H9 (cell line): ENCODE measurements around the gene PLD1. TPM values are rescaled to one million over a fixed set of nuclear protein-coding genes. Genes with fewer than 3 reads are reported as not detected.

Experiments used
- DNase-seq: peaks from one replicate; pipeline ENCODE4 v3.0.0-alpha.2; 2017
- H2AFZ ChIP-seq: one replicate; pipeline ENCODE4 v1.6.1; 2013; ENCODE audit warnings: mild to moderate bottlenecking, low read length, control low read depth, moderate library complexity
- H2AK5ac ChIP-seq: 2 replicates; pipeline ENCODE4 v1.6.1; 2013; ENCODE audit warnings: low read length, control low read depth, mixed read lengths; ENCODE audit not compliant: insufficient read length
- H2BK120ac ChIP-seq: one replicate; pipeline ENCODE4 v1.6.1; 2013; ENCODE audit warnings: low read depth, mild to moderate bottlenecking, low read length, control low read depth, inconsistent platforms; ENCODE audit not compliant: poor library complexity, severe bottlenecking
- H2BK12ac ChIP-seq: 2 replicates; pipeline ENCODE4 v1.6.1; 2013; ENCODE audit warnings: low read length, control low read depth, mixed read lengths, low read depth; ENCODE audit not compliant: insufficient read length
- H2BK15ac ChIP-seq: 2 replicates; pipeline ENCODE4 v1.6.1; 2013; ENCODE audit warnings: low read depth, low read length, control low read depth
- H2BK20ac ChIP-seq: one replicate; pipeline ENCODE4 v1.6.1; 2013; ENCODE audit warnings: low read depth, mild to moderate bottlenecking, low read length, control low read depth, inconsistent platforms; ENCODE audit not compliant: poor library complexity, severe bottlenecking
- H2BK5ac ChIP-seq: 2 replicates; pipeline ENCODE4 v1.6.1; 2013; ENCODE audit warnings: low read length, control low read depth, mixed read lengths; ENCODE audit not compliant: insufficient read length
- H3K14ac ChIP-seq: 2 replicates; pipeline ENCODE4 v1.6.1; 2013; ENCODE audit warnings: low read length, control low read depth; ENCODE audit not compliant: insufficient read depth
- H3K18ac ChIP-seq: 2 replicates; pipeline ENCODE4 v1.6.1; 2013; ENCODE audit warnings: low read depth, mild to moderate bottlenecking, mixed read lengths, low read length, control low read depth; ENCODE audit not compliant: insufficient read length
- H3K23ac ChIP-seq: 2 replicates; pipeline ENCODE4 v1.6.1; 2013; ENCODE audit warnings: low read length, control low read depth, mixed read lengths, low read depth; ENCODE audit not compliant: insufficient read length
- H3K23me2 ChIP-seq: 2 replicates; pipeline ENCODE4 v1.6.1; 2013; ENCODE audit warnings: low read depth, mild to moderate bottlenecking, mixed read lengths, low read length, control low read depth; ENCODE audit not compliant: insufficient read length, poor library complexity, severe bottlenecking
- H3K27ac ChIP-seq: 2 replicates; pipeline ENCODE4 v1.5.1; 2013; ENCODE audit warnings: low read length, control low read depth, mixed read lengths, low read depth; ENCODE audit not compliant: insufficient read length
- H3K27me3 ChIP-seq: 2 replicates; pipeline ENCODE4 v1.6.1; 2013; ENCODE audit warnings: low read length, control low read depth, inconsistent platforms; ENCODE audit not compliant: insufficient read depth
- H3K4ac ChIP-seq: 2 replicates; pipeline ENCODE4 v1.6.1; 2013; ENCODE audit warnings: low read depth, mild to moderate bottlenecking, control low read depth, inconsistent platforms, low read length, moderate library complexity
- H3K4me1 ChIP-seq: 2 replicates; pipeline ENCODE4 v1.6.1; 2013; ENCODE audit warnings: low read length, control low read depth, inconsistent platforms; ENCODE audit not compliant: insufficient read depth
- H3K4me2 ChIP-seq: 2 replicates; pipeline ENCODE4 v1.6.1; 2013; ENCODE audit warnings: low read length, control low read depth, mixed read lengths; ENCODE audit not compliant: insufficient read length, insufficient read depth
- H3K56ac ChIP-seq: 2 replicates; pipeline ENCODE4 v1.6.1; 2013; ENCODE audit warnings: low read depth, mild to moderate bottlenecking, mixed read lengths, low read length, control low read depth; ENCODE audit not compliant: insufficient read length
- H3K79me1 ChIP-seq: 2 replicates; pipeline ENCODE4 v1.6.1; 2013; ENCODE audit warnings: low read depth, mild to moderate bottlenecking, moderate library complexity, low read length, control low read depth, inconsistent platforms; ENCODE audit not compliant: insufficient read depth, poor library complexity, severe bottlenecking
- H3K79me2 ChIP-seq: 2 replicates; pipeline ENCODE4 v1.6.1; 2013; ENCODE audit warnings: low read length, control low read depth, inconsistent platforms; ENCODE audit not compliant: insufficient read depth
- H3K9ac ChIP-seq: 2 replicates; pipeline ENCODE4 v1.6.1; 2013; ENCODE audit warnings: low read length, control low read depth, mixed read lengths; ENCODE audit not compliant: insufficient read length; ENCODE audit errors: extremely low read depth
- H3K9me3 ChIP-seq: one replicate; pipeline ENCODE4 v1.6.1; 2013; ENCODE audit warnings: low read depth, low read length, inconsistent platforms; ENCODE audit not compliant: control insufficient read depth
- H3T11ph ChIP-seq: one replicate; pipeline ENCODE4 v1.6.1; 2013; ENCODE audit warnings: mild to moderate bottlenecking, low read length, control low read depth, inconsistent platforms
- H4K20me1 ChIP-seq: one replicate; pipeline ENCODE4 v1.6.1; 2013; ENCODE audit not compliant: control insufficient read depth, insufficient read length, insufficient read depth
- H4K5ac ChIP-seq: 2 replicates; pipeline ENCODE4 v1.6.1; 2013; ENCODE audit warnings: low read depth, mild to moderate bottlenecking, mixed read lengths, low read length, control low read depth; ENCODE audit not compliant: insufficient read length
- H4K8ac ChIP-seq: replicated peaks from 2 replicates; pipeline ENCODE4 v1.6.1; 2013; ENCODE audit warnings: low read length, control low read depth, mixed read lengths, low read depth; ENCODE audit not compliant: insufficient read length
- H4K91ac ChIP-seq: 2 replicates; pipeline ENCODE4 v1.6.1; 2013; ENCODE audit warnings: low read depth, mild to moderate bottlenecking, moderate library complexity, mixed read lengths, low read length, control low read depth; ENCODE audit not compliant: insufficient read length
- H3K27ac Mint-ChIP-seq, 3 experiments: 2 replicates in 2 of 3; 3 replicates in 1 of 3; pipeline ENCODE4 v1.8.0; 2020 to 2021; ENCODE audit warnings: mixed read lengths in 3 of 3, mild to moderate bottlenecking in 1 of 3, moderate library complexity in 1 of 3
- H3K27me3 Mint-ChIP-seq: 2 replicates; pipeline ENCODE4 v1.8.0; 2021; ENCODE audit warnings: low read depth, mild to moderate bottlenecking, moderate library complexity, mixed read lengths
- H3K36me3 Mint-ChIP-seq, 3 experiments: 2 replicates in 2 of 3; 3 replicates in 1 of 3; pipeline ENCODE4 v1.8.0; 2020 to 2021; ENCODE audit warnings: low read depth in 3 of 3, mixed read lengths in 3 of 3; ENCODE audit not compliant: insufficient read depth in 1 of 3
- H3K4me1 Mint-ChIP-seq, 2 experiments: 2 replicates each; pipeline ENCODE4 v1.8.0; 2020; ENCODE audit warnings: mixed read lengths in 2 of 2
- H3K4me3 Mint-ChIP-seq, 2 experiments: 2 replicates in 1 of 2; 3 replicates in 1 of 2; pipeline ENCODE4 v1.8.0; 2020 to 2021; ENCODE audit warnings: mild to moderate bottlenecking in 2 of 2, mixed read lengths in 2 of 2, moderate library complexity in 1 of 2
- H3K9me3 Mint-ChIP-seq, 2 experiments: 2 replicates in 1 of 2; 3 replicates in 1 of 2; pipeline ENCODE4 v1.8.0; 2020; ENCODE audit warnings: mild to moderate bottlenecking in 2 of 2, mixed read lengths in 2 of 2, moderate library complexity in 1 of 2
- CTCF ChIP-seq: fragments of 200-600 bp; sonication (generic); conservative IDR thresholded peaks from 3 replicates; pipeline ENCODE4 v1.8.0; 2021; ENCODE audit warnings: antibody characterized with exemption, mild to moderate bottlenecking
- WGBS: extraction: QIAGEN DNeasy Blood & Tissue Kit; methylation state at CpG from one replicate; pipeline ENCODE4 v1.1.7; 2013; ENCODE audit warnings: missing lambda C conversion rate, low lambda C conversion rate, mixed read lengths; ENCODE audit not compliant: insufficient read length; ENCODE audit errors: extremely low coverage; 5-methylcytosine and 5-hydroxymethylcytosine counted together
- total RNA-seq: library from RNA; stranded (reverse); gene quantifications from 2 replicates; pipeline ENCODE4 v1.2.1, GENCODE V29; 2021

PLD1 gene
- total RNA-seq, 1 experiment from 2014 or later: 1.8 TPM

- H3K4ac ChIP-seq: no peak overlapping the region
- Mint-ChIP-seq H3K36me3 (no peaks in the 10 kb centered on the region), H3K9me3 (no peaks in the 10 kb centered on the region), H3K27ac (no peak overlapping the region), H3K4me1 (peaks cover 8% of the 10 kb centered on the region in 2 experiments), H3K4me3 (no peak overlapping the region), H3K27me3 (no peaks in the 10 kb centered on the region)
- H3K23ac ChIP-seq: no peak overlapping the region
- no peaks in the 10 kb centered on the region for H3K9me3 ChIP-seq
- no peak overlapping the region for H2BK12ac ChIP-seq
- TF ChIP-seq CTCF: no peak
- H3K27ac ChIP-seq: no peak overlapping the region
- no peaks in the 10 kb centered on the region for H3K79me1 ChIP-seq
- no peaks in the 10 kb centered on the region for H4K20me1 ChIP-seq
- DNase-seq: no peak
- no peak overlapping the region for H2BK5ac ChIP-seq
- H4K8ac ChIP-seq: no peak overlapping the region
- H3K18ac ChIP-seq: no peak overlapping the region
- H3K4me2 ChIP-seq: no peak overlapping the region
- H3K79me2 ChIP-seq: no peaks in the 10 kb centered on the region
- H3T11ph ChIP-seq: no peak overlapping the region
- H2BK20ac ChIP-seq: no peak overlapping the region
- no peak overlapping the region for H4K91ac ChIP-seq
- no peak overlapping the region for H2AK5ac ChIP-seq
- H3K14ac ChIP-seq: no peak overlapping the region
- H3K56ac ChIP-seq: no peak overlapping the region
- H3K23me2 ChIP-seq: no peaks in the 10 kb centered on the region
- H3K4me1 ChIP-seq: no peaks in the 10 kb centered on the region
- H3K9ac ChIP-seq: no peak overlapping the region
- WGBS: no CpG with 5 or more reads among the region's 4 CpGs
- no peak overlapping the region for H2BK120ac ChIP-seq
- H2AFZ ChIP-seq: no peak overlapping the region
- no peak overlapping the region for H4K5ac ChIP-seq
- no peaks in the 10 kb centered on the region for H3K27me3 ChIP-seq
- no peak overlapping the region for H2BK15ac ChIP-seq
These were observed 41.3 kb downstream of the PLD1 start for GRCh38 chr3:171768986-171769385.
